Spleen (tissue), 11 donors: ENCODE results near the gene NEXMIF. TPM values are rescaled to one million over a fixed set of nuclear protein-coding genes. Genes with fewer than 3 reads are reported as not detected.

ENCODE experiments used
- DNase-seq: peaks from one replicate; pipeline ENCODE4 v3.0.0-alpha.2; 2020
- H3K27ac ChIP-seq, 8 donors: fragments of 200-600 bp; sonication (generic) in 7 of 8; 1 replicate in 4 of 8; 2 replicates in 4 of 8; pipeline versions ENCODE4 v1.5.0 to v1.8.0; 2016 to 2021; ENCODE audit warnings: inconsistent platforms in 4 of 8, mild to moderate bottlenecking in 4 of 8, moderate library complexity in 1 of 8
- H3K27me3 ChIP-seq, 7 donors: fragments of 200-600 bp; sonication (generic) in 6 of 7; replicated peaks in 1 of 7; 1 replicate in 4 of 7; 2 replicates in 3 of 7; pipeline versions ENCODE4 v1.5.0 to v1.8.0; 2016 to 2021; ENCODE audit warnings: inconsistent platforms in 3 of 7, mild to moderate bottlenecking in 1 of 7
- H3K36me3 ChIP-seq, 6 donors: fragments of 200-600 bp; sonication (generic) in 5 of 6; 1 replicate in 4 of 6; 2 replicates in 2 of 6; pipeline versions ENCODE4 v1.5.0 to v1.8.0; 2016 to 2021; ENCODE audit warnings: inconsistent platforms in 2 of 6
- H3K4me1 ChIP-seq, 6 donors: fragments of 200-600 bp; sonication (generic) in 5 of 6; 1 replicate in 3 of 6; 2 replicates in 3 of 6; pipeline versions ENCODE4 v1.5.0 to v1.8.0; 2016 to 2021; ENCODE audit warnings: inconsistent platforms in 3 of 6
- H3K4me3 ChIP-seq, 8 donors: fragments of 200-600 bp; sonication (generic) in 7 of 8; 1 replicate in 4 of 8; 2 replicates in 4 of 8; pipeline versions ENCODE4 v1.5.0 to v1.8.0; 2016 to 2021; ENCODE audit warnings: inconsistent platforms in 4 of 8, mild to moderate bottlenecking in 4 of 8, moderate library complexity in 2 of 8
- H3K9me3 ChIP-seq, 8 donors: fragments of 200-600 bp; sonication (generic) in 7 of 8; 1 replicate in 4 of 8; 2 replicates in 4 of 8; pipeline versions ENCODE4 v1.5.0 to v1.8.0; 2016 to 2021; ENCODE audit warnings: inconsistent platforms in 4 of 8
- CTCF ChIP-seq, 11 experiments: fragments of 200-600 bp in 7 of 11; fragments of 450-650 bp in 4 of 11; sonication (generic) in 4 of 11; IDR thresholded peaks in 8 of 11; conservative IDR thresholded peaks in 3 of 11; 1 replicate in 7 of 11; 2 replicates in 4 of 11; pipeline versions ENCODE4 v1.4.0 to v1.8.0; 2016 to 2021; ENCODE audit warnings: antibody characterized with exemption in 11 of 11, inconsistent platforms in 4 of 11, mild to moderate bottlenecking in 1 of 11
- POLR2A ChIP-seq, 3 donors: fragments of 450-650 bp; IDR thresholded peaks; one replicate each; pipeline ENCODE4 v1.5.1; 2017; ENCODE audit warnings: antibody characterized with exemption in 3 of 3, mild to moderate bottlenecking in 1 of 3
- POLR2AphosphoS5 ChIP-seq, 3 donors: sonication (generic); formaldehyde crosslinking; IDR thresholded peaks; one replicate each; pipeline ENCODE4 v1.5.1; 2017; ENCODE audit warnings: antibody characterized with exemption in 3 of 3
- WGBS, 5 donors: extraction: QIAGEN DNeasy Blood & Tissue Kit in 3 of 5; methylation state at CpG; one replicate each; pipeline versions ENCODE4 v1.1.5 to v1.1.7; 2013 to 2018; 5-methylcytosine and 5-hydroxymethylcytosine counted together
- intact Hi-C: fragments of 100-400 bp; cut with DNase I; formaldehyde crosslinking; loops from one replicate; pipeline ENCODE4 v1.15.0; 2023; ENCODE audit warnings: low total_unique reads
- polyA plus RNA-seq, 3 donors: library from polyadenylated mRNA; stranded (reverse); fragments of 200-250 nt; gene quantifications; one replicate each; pipeline ENCODE4 v1.2.1, GENCODE V29; 2013
- total RNA-seq, 7 donors: library from RNA; depleted of rRNA in 3 of 7; stranded (reverse); fragments of >200 nt in 3 of 7; fragmentation: NEBNext Ultra II Directional in 4 of 7; extraction: Animal tissue kit (Norgen Biotek cat#: 25700) in 4 of 7; gene quantifications; one replicate each; pipeline versions ENCODE4 v1.1.0 to v1.2.1, GENCODE V29; 2016 to 2021
- donor health status: healthy with polysubstance abuse.
- donor health status: DM: no; HTN: no; CAD: no; lungs with moderate emphysema.
- donor health status: DM: no; HTN: no; CAD: no.
- donor health status: Bipolar disorder and iron deficiency.
- donor health status: healthy.
- donor health status: DM: no; HTN: no; CAD: no.
- donor health status: DM: yes; HTN: yes; CAD: no.

NEXMIF gene
- total and polyA plus RNA-seq, 10 donors: 0.05 to 1.3 (median 0.86) TPM

- H3K4me1 ChIP-seq: peaks cover 0 to 19% (median 5%) of the 10 kb centered on the region in 6 donors
- peaks cover 0 to 37% (median 12%) of the 10 kb centered on the region in 7 donors for H3K27me3 ChIP-seq
- peak; percentile 80 for DNase-seq
- no peaks in the 10 kb centered on the region for H3K36me3 ChIP-seq
- H3K9me3 ChIP-seq: no peaks in the 10 kb centered on the region
- intact Hi-C loops: no loop called here
- WGBS, 5 donors: 1 to 56% (median 3%) methylated on average over 15 to 81 of the region's 81 CpGs
- peak overlapping the region in 6 of 8 donors; percentile 14 to 74 (median 49) for H3K27ac ChIP-seq
- peak overlapping the region; percentile 23 to 68 (median 36) for H3K4me3 ChIP-seq
- TF ChIP-seq POLR2A (IDR thresholded peaks at IDR 0.05) (no peak), POLR2AphosphoS5 (IDR thresholded peaks at IDR 0.05) (peak in 1 of 3 donors; percentile 25)
These were observed 615 bp downstream of the NEXMIF start for GRCh38 chrX:74924449-74925224.

GRCh38 chrX:74923942-74924448 lies 1.3 kb downstream of the NEXMIF start:
- H3K27ac ChIP-seq: peak overlapping the region in 5 of 8 donors; percentile 20 to 74 (median 53)

DNA sequence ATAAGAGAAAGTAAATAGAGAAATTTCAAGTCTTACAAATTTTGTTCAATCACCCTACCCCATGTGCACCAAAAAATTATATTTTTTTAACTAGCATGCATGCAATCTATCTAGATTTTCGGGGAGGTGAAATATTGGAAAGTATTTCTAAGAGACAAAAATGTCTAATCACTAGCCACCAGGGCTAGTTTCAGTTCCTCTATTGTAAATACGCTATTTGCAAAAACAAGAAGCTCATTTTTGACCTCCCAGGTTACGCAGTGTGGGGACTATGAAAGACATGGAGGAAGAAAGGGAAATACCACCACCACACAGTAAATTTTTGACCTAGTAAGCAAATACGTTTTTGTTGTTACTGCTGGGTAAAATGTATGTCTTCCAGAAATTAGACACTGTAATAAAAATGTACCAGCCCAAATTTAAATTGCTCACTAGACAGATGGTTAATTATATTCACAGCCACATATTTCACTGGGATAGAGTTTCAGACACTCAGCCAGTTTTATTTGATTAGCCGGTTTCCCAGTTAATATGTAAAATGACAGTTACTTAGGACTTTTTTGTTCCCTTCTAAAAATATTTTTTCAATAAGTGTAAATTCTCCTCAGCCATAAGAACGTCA lies 2.2 kb downstream of the NEXMIF start:
- Histone ChIP-seq H3K9me3 (no peaks in the 10 kb centered on the region), H3K27me3 (peaks cover 0 to 37% (median 12%) of the 10 kb centered on the region in 7 donors), H3K27ac (no peak overlapping the region), H3K36me3 (no peaks in the 10 kb centered on the region), H3K4me1 (peaks cover 0 to 19% (median 5%) of the 10 kb centered on the region in 6 donors), H3K4me3 (peak overlapping the region in 1 of 8 donors; percentile 68)
- intact Hi-C loops: no loop called here
- TF ChIP-seq POLR2AphosphoS5 (IDR thresholded peaks at IDR 0.05): no peak
- no peak for TF ChIP-seq POLR2A (IDR thresholded peaks at IDR 0.05)
- TF ChIP-seq CTCF (IDR thresholded peaks at IDR 0.05 in 8 of 11, conservative IDR thresholded peaks at IDR 0.05 in 3 of 11): no peak
- WGBS, 5 donors: 39 to 53% (median 46%) methylated on average over 6 of the region's 6 CpGs
- no peak for DNase-seq

More at GRCh38 chrX:74923942-74924448, 1.3 kb downstream of the NEXMIF start:
- H3K36me3 ChIP-seq: no peaks in the 10 kb centered on the region
- TF ChIP-seq POLR2A (IDR thresholded peaks at IDR 0.05) (no peak), CTCF (IDR thresholded peaks at IDR 0.05 in 8 of 11, conservative IDR thresholded peaks at IDR 0.05 in 3 of 11) (no peak), POLR2AphosphoS5 (IDR thresholded peaks at IDR 0.05) (no peak)
- 7 to 54% (median 9%) methylated on average over 28 to 51 of the region's 51 CpGs for WGBS, 5 donors
- intact Hi-C loops: no loop called here
- H3K4me3 ChIP-seq: peak overlapping the region; percentile 23 to 68 (median 36)
- H3K9me3 ChIP-seq: no peaks in the 10 kb centered on the region
- DNase-seq: peak; percentile 77
- H3K27me3 ChIP-seq: peaks cover 0 to 37% (median 12%) of the 10 kb centered on the region in 7 donors
- H3K4me1 ChIP-seq: peaks cover 0 to 19% (median 5%) of the 10 kb centered on the region in 6 donors

- no peak overlapping the region for H3K4me3 ChIP-seq
- H3K27me3 ChIP-seq: no peaks in the 10 kb centered on the region
- no peaks in the 10 kb centered on the region for H3K9me3 ChIP-seq
- no peak for DNase-seq
- H3K27ac ChIP-seq: no peak overlapping the region
- TF ChIP-seq POLR2A (IDR thresholded peaks at IDR 0.05) (no peak), CTCF (IDR thresholded peaks at IDR 0.05 in 8 of 11, conservative IDR thresholded peaks at IDR 0.05 in 3 of 11) (no peak), POLR2AphosphoS5 (IDR thresholded peaks at IDR 0.05) (no peak)
- H3K4me1 ChIP-seq: no peaks in the 10 kb centered on the region
- 51 to 93% (median 70%) methylated on average over 1 of the region's 1 CpG for WGBS, 5 donors
- intact Hi-C loops: no loop called here
- no peaks in the 10 kb centered on the region for H3K36me3 ChIP-seq
These were observed 13.8 kb downstream of the NEXMIF start for GRCh38 chrX:74911494-74911893.
